ENCODE measurements around the gene CTF1.

- TF ChIP-seq, protein P1, sequence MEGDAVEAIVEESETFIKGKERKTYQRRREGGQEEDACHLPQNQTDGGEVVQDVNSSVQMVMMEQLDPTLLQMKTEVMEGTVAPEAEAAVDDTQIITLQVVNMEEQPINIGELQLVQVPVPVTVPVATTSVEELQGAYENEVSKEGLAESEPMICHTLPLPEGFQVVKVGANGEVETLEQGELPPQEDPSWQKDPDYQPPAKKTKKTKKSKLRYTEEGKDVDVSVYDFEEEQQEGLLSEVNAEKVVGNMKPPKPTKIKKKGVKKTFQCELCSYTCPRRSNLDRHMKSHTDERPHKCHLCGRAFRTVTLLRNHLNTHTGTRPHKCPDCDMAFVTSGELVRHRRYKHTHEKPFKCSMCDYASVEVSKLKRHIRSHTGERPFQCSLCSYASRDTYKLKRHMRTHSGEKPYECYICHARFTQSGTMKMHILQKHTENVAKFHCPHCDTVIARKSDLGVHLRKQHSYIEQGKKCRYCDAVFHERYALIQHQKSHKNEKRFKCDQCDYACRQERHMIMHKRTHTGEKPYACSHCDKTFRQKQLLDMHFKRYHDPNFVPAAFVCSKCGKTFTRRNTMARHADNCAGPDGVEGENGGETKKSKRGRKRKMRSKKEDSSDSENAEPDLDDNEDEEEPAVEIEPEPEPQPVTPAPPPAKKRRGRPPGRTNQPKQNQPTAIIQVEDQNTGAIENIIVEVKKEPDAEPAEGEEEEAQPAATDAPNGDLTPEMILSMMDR (IDR thresholded peaks at IDR 0.05) = no peak
- TF ChIP-seq MYC (IDR thresholded peaks at IDR 0.05; ENCODE audit: borderline replicate concordance, low read length) (no peak), POLR2A (IDR thresholded peaks at IDR 0.05; ENCODE audit: low read length) (no peak), RNF2 (IDR thresholded peaks at IDR 0.05; ENCODE audit: borderline replicate concordance, low read depth) (no peak), CEBPB (IDR thresholded peaks at IDR 0.05) (no peak), RAD21 (conservative IDR thresholded peaks at IDR 0.05 in 1 of 2, IDR thresholded peaks at IDR 0.05 in 1 of 2) (no peak), KDM1A (IDR thresholded peaks at IDR 0.05; ENCODE audit: low read depth) (no peak)
- TF ChIP-seq, protein P2, sequence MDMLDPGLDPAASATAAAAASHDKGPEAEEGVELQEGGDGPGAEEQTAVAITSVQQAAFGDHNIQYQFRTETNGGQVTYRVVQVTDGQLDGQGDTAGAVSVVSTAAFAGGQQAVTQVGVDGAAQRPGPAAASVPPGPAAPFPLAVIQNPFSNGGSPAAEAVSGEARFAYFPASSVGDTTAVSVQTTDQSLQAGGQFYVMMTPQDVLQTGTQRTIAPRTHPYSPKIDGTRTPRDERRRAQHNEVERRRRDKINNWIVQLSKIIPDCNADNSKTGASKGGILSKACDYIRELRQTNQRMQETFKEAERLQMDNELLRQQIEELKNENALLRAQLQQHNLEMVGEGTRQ (IDR thresholded peaks at IDR 0.05) = no peak
- TF ChIP-seq, protein P3, sequence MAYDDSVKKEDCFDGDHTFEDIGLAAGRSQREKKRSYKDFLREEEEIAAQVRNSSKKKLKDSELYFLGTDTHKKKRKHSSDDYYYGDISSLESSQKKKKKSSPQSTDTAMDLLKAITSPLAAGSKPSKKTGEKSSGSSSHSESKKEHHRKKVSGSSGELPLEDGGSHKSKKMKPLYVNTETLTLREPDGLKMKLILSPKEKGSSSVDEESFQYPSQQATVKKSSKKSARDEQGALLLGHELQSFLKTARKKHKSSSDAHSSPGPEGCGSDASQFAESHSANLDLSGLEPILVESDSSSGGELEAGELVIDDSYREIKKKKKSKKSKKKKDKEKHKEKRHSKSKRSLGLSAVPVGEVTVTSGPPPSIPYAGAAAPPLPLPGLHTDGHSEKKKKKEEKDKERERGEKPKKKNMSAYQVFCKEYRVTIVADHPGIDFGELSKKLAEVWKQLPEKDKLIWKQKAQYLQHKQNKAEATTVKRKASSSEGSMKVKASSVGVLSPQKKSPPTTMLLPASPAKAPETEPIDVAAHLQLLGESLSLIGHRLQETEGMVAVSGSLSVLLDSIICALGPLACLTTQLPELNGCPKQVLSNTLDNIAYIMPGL (CRISPR knock-in tag; IDR thresholded peaks at IDR 0.05; ENCODE audit: borderline replicate concordance) = no peak
Measured at GRCh38 chr16:30925995-30926811, 29.8 kb downstream of the CTF1 start.

All from A549 (cell line).